HTERT RPE-1 (cell line): ENCODE data around the gene CCSER2.
"Not testable (repeated sequence)": the region's sequence is repeated elsewhere in the genome, so short reads cannot be mapped to it uniquely, and the experiment has no call there.

Source experiments
- in situ Hi-C: fragments of 300-500 bp; cut with MboI; formaldehyde crosslinking; loops from 4 replicates; pipeline ENCODE4 v1.14.3; 2020; ENCODE audit warnings: low sequenced_read_pairs

Gene CCSER2

GRCh38 chr10:84342584-84342983 is 14.2 kb downstream of the CCSER2 start:
- in situ Hi-C loops: no loop called here

- in situ Hi-C loops: no loop called here
Measured at GRCh38 chr10:84343831-84344230, 15.4 kb downstream of the CCSER2 start.

- in situ Hi-C loops: no loop called here
Measured at GRCh38 chr10:84344526-84344925, 16.1 kb downstream of the CCSER2 start.

GRCh38 chr10:84347575-84348002 is 19.2 kb downstream of the CCSER2 start:
- in situ Hi-C loops: not testable (repeated sequence)

GRCh38 chr10:84348447-84348846 is 20.1 kb downstream of the CCSER2 start:
- in situ Hi-C loops: no loop called here

GRCh38 chr10:84348860-84349259 is 20.5 kb downstream of the CCSER2 start:
- in situ Hi-C loops: no loop called here

GRCh38 chr10:84352251-84352842 is 24.0 kb downstream of the CCSER2 start:
- in situ Hi-C loops: no loop called here

GRCh38 chr10:84353052-84353803 is 24.8 kb downstream of the CCSER2 start:
- in situ Hi-C loops: no loop called here

- in situ Hi-C loops: no loop called here
Measured at GRCh38 chr10:84354623-84355022, 26.2 kb downstream of the CCSER2 start.

- in situ Hi-C loops: no loop called here
Measured at GRCh38 chr10:84355106-84355505, 26.7 kb downstream of the CCSER2 start.

- in situ Hi-C loops: no loop called here
Measured at GRCh38 chr10:84356928-84357327, 28.5 kb downstream of the CCSER2 start.

GRCh38 chr10:84358743-84359142 is 30.4 kb downstream of the CCSER2 start:
- in situ Hi-C loops: no loop called here

- in situ Hi-C loops: no loop called here
Measured at GRCh38 chr10:84360637-84361365, 32.4 kb downstream of the CCSER2 start.

GRCh38 chr10:84365335-84365881 is 37.0 kb downstream of the CCSER2 start:
- in situ Hi-C loops: no loop called here

GRCh38 chr10:84366041-84366440 is 37.7 kb downstream of the CCSER2 start:
- in situ Hi-C loops: no loop called here

- in situ Hi-C loops: no loop called here
Measured at GRCh38 chr10:84367256-84367655, 38.9 kb downstream of the CCSER2 start.

- in situ Hi-C loops: no loop called here
Measured at GRCh38 chr10:84368828-84369227, 40.4 kb downstream of the CCSER2 start.

GRCh38 chr10:84370283-84370682 is 41.9 kb downstream of the CCSER2 start:
- in situ Hi-C loops: no loop called here

GRCh38 chr10:84371944-84372343 is 43.6 kb downstream of the CCSER2 start:
- in situ Hi-C loops: no loop called here

- in situ Hi-C loops: no loop called here
Measured at GRCh38 chr10:84373000-84373399, 44.6 kb downstream of the CCSER2 start.

- in situ Hi-C loops: no loop called here
Measured at GRCh38 chr10:84374455-84374854, 46.1 kb downstream of the CCSER2 start.

- in situ Hi-C loops: no loop called here
Measured at GRCh38 chr10:84375011-84375410, 46.6 kb downstream of the CCSER2 start.
